H1 (cell line): ENCODE data around the gene TSNAXIP1. TPM values are rescaled to one million over a fixed set of nuclear protein-coding genes. Genes with fewer than 3 reads are reported as not detected.

Source experiments
- CTCF ChIA-PET: fragments of 300-600 bp; sonication (Branson Sonifier 250); formaldehyde crosslinking; loops from one replicate; lab custom pipeline; 2021; ENCODE audit not compliant: partially characterized antibody; lab: Charles Lee
- POLR2A ChIA-PET: fragments of 300-600 bp; sonication (Branson Sonifier 250); formaldehyde crosslinking; loops from one replicate; lab custom pipeline; 2021; ENCODE audit warnings: inconsistent platforms; ENCODE audit not compliant: partially characterized antibody; lab: Charles Lee
- DNase-seq, 2 experiments: peaks; one replicate each; pipeline versions ENCODE4 v3.0.0 to v3.0.0-alpha.2; 2010 to 2022; ENCODE audit warnings: low spot score in 2 of 2, low read depth in 1 of 2, mixed read lengths in 1 of 2
- FAIRE-seq: peaks from 2 replicates; lab custom pipeline; 2011; peaks lifted over from hg19 to GRCh38; lab: Jason Lieb, UNC
- H2AFZ ChIP-seq: 2 replicates; pipeline ENCODE4 v1.8.1; 2012; ENCODE audit warnings: low read length, inconsistent platforms
- H2AK5ac ChIP-seq: 2 replicates; pipeline ENCODE4 v1.6.1; 2013; ENCODE audit warnings: low read depth, low read length
- H2BK120ac ChIP-seq: replicated peaks from 2 replicates; pipeline ENCODE3; 2013; ENCODE audit warnings: low read depth, low read length, inconsistent platforms
- H2BK12ac ChIP-seq: 2 replicates; pipeline ENCODE4 v1.6.1; 2013; ENCODE audit warnings: low read depth, low read length
- H2BK15ac ChIP-seq: 2 replicates; pipeline ENCODE4 v1.6.1; 2013; ENCODE audit warnings: low read length
- H2BK20ac ChIP-seq: 2 replicates; pipeline ENCODE4 v1.6.1; 2013; ENCODE audit warnings: low read length
- H2BK5ac ChIP-seq: 2 replicates; pipeline ENCODE4 v1.6.1; 2013; ENCODE audit warnings: low read depth, low read length
- H3K14ac ChIP-seq: 2 replicates; pipeline ENCODE4 v1.6.1; 2013; ENCODE audit warnings: inconsistent platforms; ENCODE audit not compliant: insufficient read length
- H3K18ac ChIP-seq: 2 replicates; pipeline ENCODE4 v1.6.1; 2013; ENCODE audit warnings: low read length; ENCODE audit errors: extremely low read depth
- H3K23ac ChIP-seq: 2 replicates; pipeline ENCODE4 v1.6.1; 2013; ENCODE audit warnings: inconsistent platforms; ENCODE audit not compliant: insufficient read length
- H3K23me2 ChIP-seq: 2 replicates; pipeline ENCODE4 v1.6.1; 2013; ENCODE audit warnings: low read depth, low read length
- H3K27ac ChIP-seq: 2 replicates; pipeline ENCODE4 v1.6.1; 2011; ENCODE audit warnings: low read depth, low read length, inconsistent platforms
- H3K27me3 ChIP-seq, 4 experiments: replicated peaks in 1 of 4; 1 replicate in 1 of 4; 2 replicates in 3 of 4; pipeline versions ENCODE4 v1.6.1 to v1.8.1; 2011 to 2013; ENCODE audit warnings: low read length in 3 of 4, mild to moderate bottlenecking in 3 of 4, inconsistent platforms in 2 of 4, mixed read lengths in 2 of 4, moderate library complexity in 1 of 4; ENCODE audit not compliant: control insufficient read depth in 3 of 4, insufficient read depth in 3 of 4; ENCODE audit errors: extremely low read depth in 1 of 4
- H3K36me3 ChIP-seq, 4 experiments: 2 replicates each; pipeline versions ENCODE4 v1.6.1 to v1.8.1; 2011 to 2013; ENCODE audit warnings: mild to moderate bottlenecking in 4 of 4, low read length in 3 of 4, moderate library complexity in 2 of 4, control low read depth in 1 of 4, inconsistent platforms in 1 of 4; ENCODE audit not compliant: insufficient read depth in 4 of 4, control insufficient read depth in 2 of 4
- H3K4ac ChIP-seq: replicated peaks from 2 replicates; pipeline ENCODE3; 2013; ENCODE audit warnings: low read length, low read depth, mixed read lengths, inconsistent platforms; ENCODE audit not compliant: insufficient read length
- H3K4me1 ChIP-seq, 4 experiments: replicated peaks in 1 of 4; 1 replicate in 1 of 4; 2 replicates in 3 of 4; pipeline versions ENCODE4 v1.6.1 to v1.8.1; 2011 to 2013; ENCODE audit warnings: low read length in 3 of 4, inconsistent platforms in 2 of 4, mixed read lengths in 1 of 4; ENCODE audit not compliant: insufficient read depth in 4 of 4, control insufficient read depth in 3 of 4
- H3K4me2 ChIP-seq, 2 experiments: 2 replicates each; pipeline versions ENCODE4 v1.6.1 to v1.8.1; 2011 to 2013; ENCODE audit warnings: low read depth in 2 of 2, low read length in 2 of 2, control low read depth in 1 of 2, inconsistent platforms in 1 of 2, mild to moderate bottlenecking in 1 of 2; ENCODE audit not compliant: insufficient read depth in 1 of 2
- H3K4me3 ChIP-seq, 4 experiments: fragments of 200-600, 300-600 bp in 1 of 4; sonication (generic), shearing (Covaris generic), sonication (Bioruptor Twin) in 1 of 4; 2 replicates each; pipeline versions ENCODE4 v1.5.1 to v1.8.1; 2011 to 2016; ENCODE audit warnings: low read length in 4 of 4, low read depth in 3 of 4, control low read depth in 2 of 4, inconsistent platforms in 2 of 4, mild to moderate bottlenecking in 2 of 4, mixed read lengths in 1 of 4, moderate library complexity in 1 of 4; ENCODE audit not compliant: insufficient read depth in 2 of 4; ENCODE audit errors: extremely low read depth in 1 of 4
- H3K56ac ChIP-seq: replicated peaks from 2 replicates; pipeline ENCODE3; 2013; ENCODE audit warnings: low read depth, mild to moderate bottlenecking, mixed read lengths, low read length, inconsistent platforms; ENCODE audit not compliant: insufficient read length
- H3K79me1 ChIP-seq: 2 replicates; pipeline ENCODE4 v1.6.1; 2013; ENCODE audit warnings: low read depth, low read length, control low read depth
- H3K79me2 ChIP-seq, 2 experiments: 2 replicates each; pipeline versions ENCODE4 v1.6.1 to v1.8.1; 2012 to 2013; ENCODE audit warnings: low read length in 2 of 2, mild to moderate bottlenecking in 2 of 2, inconsistent platforms in 1 of 2; ENCODE audit not compliant: insufficient read depth in 2 of 2, control insufficient read depth in 1 of 2
- H3K9ac ChIP-seq, 4 experiments: replicated peaks in 1 of 4; 1 replicate in 1 of 4; 2 replicates in 3 of 4; pipeline versions ENCODE4 v1.6.1 to v1.8.1; 2011 to 2013; ENCODE audit warnings: low read depth in 3 of 4, low read length in 3 of 4, control low read depth in 2 of 4, mild to moderate bottlenecking in 2 of 4, moderate library complexity in 2 of 4, inconsistent platforms in 1 of 4; ENCODE audit errors: extremely low read depth in 1 of 4
- H3K9me3 ChIP-seq, 2 experiments: 2 replicates each; pipeline versions ENCODE4 v1.6.1 to v1.8.1; 2012 to 2013; ENCODE audit warnings: mild to moderate bottlenecking in 2 of 2, moderate library complexity in 2 of 2, control low read depth in 1 of 2, inconsistent platforms in 1 of 2, low read depth in 1 of 2, low read length in 1 of 2, mixed read lengths in 1 of 2; ENCODE audit not compliant: insufficient read depth in 2 of 2
- H4K20me1 ChIP-seq, 2 experiments: replicated peaks in 1 of 2; 2 replicates each; pipeline versions ENCODE3 to v1.8.1; 2011 to 2013; ENCODE audit warnings: inconsistent platforms in 2 of 2, low read length in 2 of 2, mild to moderate bottlenecking in 1 of 2; ENCODE audit not compliant: insufficient read depth in 2 of 2, control insufficient read depth in 1 of 2
- H4K5ac ChIP-seq: 2 replicates; pipeline ENCODE4 v1.6.1; 2013; ENCODE audit warnings: low read length, low read depth, mixed read lengths, inconsistent platforms; ENCODE audit not compliant: insufficient read length
- H4K8ac ChIP-seq: 2 replicates; pipeline ENCODE4 v1.8.0; 2013; ENCODE audit warnings: mild to moderate bottlenecking, moderate library complexity, low read length, inconsistent platforms; ENCODE audit not compliant: insufficient read depth; ENCODE audit errors: extremely low read depth
- H4K91ac ChIP-seq: replicated peaks from 2 replicates; pipeline ENCODE3; 2013; ENCODE audit warnings: low read length, mixed read lengths, inconsistent platforms; ENCODE audit not compliant: insufficient read length
- EP300 ChIP-seq, 2 experiments: IDR thresholded peaks; 1 replicate in 1 of 2; 2 replicates in 1 of 2; pipeline ENCODE4 v1.6.1; 2011 to 2012; ENCODE audit warnings: low read depth in 2 of 2, low read length in 2 of 2, mild to moderate bottlenecking in 2 of 2, borderline replicate concordance in 1 of 2, inconsistent platforms in 1 of 2, moderate library complexity in 1 of 2
- HDAC2 ChIP-seq, 2 experiments: fragments of 300-600 bp in 1 of 2; sonication (generic) in 1 of 2; IDR thresholded peaks; 2 replicates each; pipeline ENCODE4 v1.6.1; 2011 to 2012; ENCODE audit warnings: low read depth in 2 of 2, low read length in 2 of 2, mild to moderate bottlenecking in 2 of 2, moderate library complexity in 2 of 2, borderline replicate concordance in 1 of 2, inconsistent platforms in 1 of 2
- JUND ChIP-seq: IDR thresholded peaks from 2 replicates; pipeline ENCODE4 v1.6.1; 2011; ENCODE audit warnings: mild to moderate bottlenecking, improper control_type of control experiment, low read length
- KDM5A ChIP-seq: fragments of 200-600 bp; IDR thresholded peaks from 2 replicates; pipeline ENCODE4 v1.7.1; 2012; ENCODE audit warnings: mild to moderate bottlenecking, low read length, inconsistent platforms, mixed read lengths
- NANOG ChIP-seq: IDR thresholded peaks from 2 replicates; pipeline ENCODE4 v1.6.1; 2011; ENCODE audit warnings: low read length, low read depth, mild to moderate bottlenecking, inconsistent platforms; ENCODE audit not compliant: insufficient read depth, poor library complexity, severe bottlenecking
- PHF8 ChIP-seq: fragments of 200-600 bp; sonication (generic); conservative IDR thresholded peaks from 2 replicates; pipeline ENCODE4 v1.7.1; 2012; ENCODE audit warnings: low read depth, mild to moderate bottlenecking, inconsistent platforms, low read length, moderate library complexity
- RNF2 ChIP-seq: fragments of 200-900, 300-1000 bp; sonication (generic); IDR thresholded peaks from 2 replicates; pipeline ENCODE4 v1.7.1; 2016; ENCODE audit warnings: borderline replicate concordance, low read depth, mild to moderate bottlenecking, antibody characterized with exemption, low read length; ENCODE audit not compliant: poor library complexity, severe bottlenecking; ENCODE audit errors: missing control alignments
- SUZ12 ChIP-seq: fragments of 200-600 bp; sonication (generic); IDR thresholded peaks from 2 replicates; pipeline ENCODE4 v1.6.1; 2012; ENCODE audit warnings: mild to moderate bottlenecking, inconsistent platforms, low read length, moderate library complexity, mixed read lengths
- TBP ChIP-seq: IDR thresholded peaks from 2 replicates; pipeline ENCODE4 v1.6.1; 2011; ENCODE audit warnings: low read depth, low read length, improper control_type of control experiment
- TEAD4 ChIP-seq: IDR thresholded peaks from 2 replicates; pipeline ENCODE4 v1.6.1; 2012; ENCODE audit warnings: low read depth, low read length, inconsistent platforms, mixed read lengths
- WGBS, 2 experiments: shearing (Covaris generic) in 1 of 2; methylation state at CpG; one replicate each; pipeline versions ENCODE4 v1.1.6 to v1.1.7; 2013 to 2015; ENCODE audit warnings: low lambda C conversion rate in 2 of 2, mixed read lengths in 2 of 2, inconsistent platforms in 1 of 2, low coverage in 1 of 2, missing lambda C conversion rate in 1 of 2; ENCODE audit not compliant: insufficient replicate concordance in 2 of 2, insufficient coverage in 1 of 2, insufficient read length in 1 of 2; ENCODE audit errors: extremely low coverage in 1 of 2, missing lambda C conversion rate in 1 of 2; 5-methylcytosine and 5-hydroxymethylcytosine counted together
- polyA plus RNA-seq, 7 experiments: library from polyadenylated mRNA; depleted of rRNA in 3 of 7; stranded (reverse) in 5 of 7; unstranded in 2 of 7; fragments of >200 nt in 5 of 7; fragments of 200-250 nt in 2 of 7; gene quantifications; 1 replicate in 5 of 7; 2 replicates in 1 of 7; 4 replicates in 1 of 7; pipeline versions ENCODE4 v1.2.1 to v1.2.3, GENCODE V29; 2011 to 2013; ENCODE audit warnings: missing spikeins in 2 of 7, mixed read lengths in 2 of 7
- total RNA-seq: library from RNA; stranded (reverse); fragmentation: NEBNext Ultra II Directional; extraction: Animal tissue kit (Norgen Biotek cat#: 25700); gene quantifications from 2 replicates; pipeline ENCODE4 v1.2.1, GENCODE V29; 2021

The TSNAXIP1 gene
- total and polyA plus RNA-seq, 2 of the 8 experiments (the other 6 are each of a cell fraction or from before 2014, with no cell fraction given): 0.37 to 0.94 TPM

GRCh38 chr16:67857547-67858233 lies 51.0 kb downstream of the TSNAXIP1 start:
- FAIRE-seq: peak; percentile 69
- H3K4ac ChIP-seq: no peak overlapping the region
- peak overlapping the region; percentile 84 for H3K27ac ChIP-seq
- no peak overlapping the region for H3K18ac ChIP-seq
- ChIA-PET CTCF (interaction anchor here (0.9 to 3.5 kb wide), 10 partner anchors 13 to 194 kb away, joined by 3 to 20 read pairs (median 4); partner anchors contain the start of gene NRN1L), POLR2A (interaction anchor here (1.0 to 2.9 kb wide), 5 partner anchors 10 to 228 kb away, joined by 3 to 27 read pairs (median 3); partner anchors contain the start of genes CENPT, NFATC3 and NUTF2)
- H3K9ac ChIP-seq: peak overlapping the region in 1 of 4 experiments; percentile 44; a peak in 2 of 7 replicates
- no peak overlapping the region; the same call in 1 of the 2 replicates for H2BK5ac ChIP-seq
- H3K27me3 ChIP-seq: no peaks in the 10 kb centered on the region
- H4K20me1 ChIP-seq: peaks cover 33 to 56% of the 10 kb centered on the region in 2 experiments
- no peak for DNase-seq
- peak overlapping the region; percentile 43 to 60 for H3K4me2 ChIP-seq
- peak overlapping the region; percentile 21; the same call in 1 of the 2 replicates for H2BK12ac ChIP-seq
- peaks cover 0 to 16% (median 4%) of the 10 kb centered on the region in 4 experiments; a peak in 3 of 8 replicates for H3K36me3 ChIP-seq
- no peak overlapping the region for H3K14ac ChIP-seq
- H3K23ac ChIP-seq: no peak overlapping the region
- no peak overlapping the region for H2BK15ac ChIP-seq
- no peak overlapping the region; the same call in 1 of the 2 replicates for H2AK5ac ChIP-seq
- H2AFZ ChIP-seq: no peak overlapping the region
- H2BK120ac ChIP-seq: no peak overlapping the region
- peaks cover 44% of the 10 kb centered on the region for H3K79me1 ChIP-seq
- H4K8ac ChIP-seq: no peak overlapping the region
- H3K79me2 ChIP-seq: peaks cover 42 to 97% of the 10 kb centered on the region in 2 experiments
- H3K23me2 ChIP-seq: no peaks in the 10 kb centered on the region
- H4K91ac ChIP-seq: no peak overlapping the region
- no peaks in the 10 kb centered on the region for H3K9me3 ChIP-seq
- no peak overlapping the region for H2BK20ac ChIP-seq
- peak overlapping the region in 2 of 4 experiments; percentile 17 to 19; a peak in 3 of 8 replicates for H3K4me3 ChIP-seq
- WGBS, 2 experiments: 54% methylated on average over 3 of the region's 3 CpGs; no CpG with 5 or more reads in 1 of the 2 experiments
- no peak overlapping the region for H3K56ac ChIP-seq
- H4K5ac ChIP-seq: no peak overlapping the region
- H3K4me1 ChIP-seq: peaks cover 8 to 15% (median 13%) of the 10 kb centered on the region in 4 experiments
- TF ChIP-seq PHF8 (no peak), EP300 (IDR thresholded peaks at IDR 0.05; ENCODE audit: borderline replicate concordance in 1 of 2, low read depth in 2 of 2, low read length in 2 of 2) (peak in 1 of 2 experiments; percentile 87; a peak in 1 of 3 replicates), SUZ12 (no peak), TEAD4 (no peak), RNF2 (no peak), JUND (0 out of 2 replicates have a peak, but pooled peaks have one; percentile 61), KDM5A (no peak), HDAC2 (IDR thresholded peaks at IDR 0.05; ENCODE audit: borderline replicate concordance in 1 of 2, low read depth in 2 of 2, low read length in 2 of 2) (no peak), NANOG (peak; percentile 64), TBP (no peak)
